ENCODE results near the gene PDCD6IP.

DNA sequence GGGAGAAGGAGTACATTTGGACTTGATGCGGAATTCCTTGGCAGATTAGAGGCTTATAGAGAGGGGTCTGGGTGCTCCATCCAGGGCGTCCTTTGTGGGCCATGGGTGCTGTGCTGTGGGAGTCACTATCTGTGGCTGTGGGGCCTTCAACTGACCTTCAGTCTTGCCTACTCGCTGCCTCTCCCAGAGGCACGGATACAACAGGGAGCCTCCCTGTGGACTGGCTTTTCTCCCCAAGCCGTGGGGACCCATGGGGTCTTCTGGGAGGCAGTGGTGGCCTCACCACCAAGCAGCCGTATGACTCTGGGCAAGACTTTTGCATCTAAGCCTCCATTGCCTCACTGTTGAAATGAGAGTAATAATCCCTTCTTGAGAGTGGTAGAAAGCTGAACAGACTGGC is 83.9 kb downstream of the PDCD6IP start:
- TF ChIP-seq, protein P1, sequence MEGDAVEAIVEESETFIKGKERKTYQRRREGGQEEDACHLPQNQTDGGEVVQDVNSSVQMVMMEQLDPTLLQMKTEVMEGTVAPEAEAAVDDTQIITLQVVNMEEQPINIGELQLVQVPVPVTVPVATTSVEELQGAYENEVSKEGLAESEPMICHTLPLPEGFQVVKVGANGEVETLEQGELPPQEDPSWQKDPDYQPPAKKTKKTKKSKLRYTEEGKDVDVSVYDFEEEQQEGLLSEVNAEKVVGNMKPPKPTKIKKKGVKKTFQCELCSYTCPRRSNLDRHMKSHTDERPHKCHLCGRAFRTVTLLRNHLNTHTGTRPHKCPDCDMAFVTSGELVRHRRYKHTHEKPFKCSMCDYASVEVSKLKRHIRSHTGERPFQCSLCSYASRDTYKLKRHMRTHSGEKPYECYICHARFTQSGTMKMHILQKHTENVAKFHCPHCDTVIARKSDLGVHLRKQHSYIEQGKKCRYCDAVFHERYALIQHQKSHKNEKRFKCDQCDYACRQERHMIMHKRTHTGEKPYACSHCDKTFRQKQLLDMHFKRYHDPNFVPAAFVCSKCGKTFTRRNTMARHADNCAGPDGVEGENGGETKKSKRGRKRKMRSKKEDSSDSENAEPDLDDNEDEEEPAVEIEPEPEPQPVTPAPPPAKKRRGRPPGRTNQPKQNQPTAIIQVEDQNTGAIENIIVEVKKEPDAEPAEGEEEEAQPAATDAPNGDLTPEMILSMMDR (IDR thresholded peaks at IDR 0.05 in 8 of 11, conservative IDR thresholded peaks at IDR 0.05 in 3 of 11) = no peak
- TF ChIP-seq POLR2A (IDR thresholded peaks at IDR 0.05) = no peak
